Measurements from ENCODE around the gene TACC2.
A peak's percentile ranks its signal among the peaks of the same experiment; 100 is the strongest.

TACC2 gene

GRCh38 chr10:122121059-122121458, 132.1 kb downstream of the TACC2 start:
- no peak for DNase-seq (ENCODE audit: low spot score)

DNA sequence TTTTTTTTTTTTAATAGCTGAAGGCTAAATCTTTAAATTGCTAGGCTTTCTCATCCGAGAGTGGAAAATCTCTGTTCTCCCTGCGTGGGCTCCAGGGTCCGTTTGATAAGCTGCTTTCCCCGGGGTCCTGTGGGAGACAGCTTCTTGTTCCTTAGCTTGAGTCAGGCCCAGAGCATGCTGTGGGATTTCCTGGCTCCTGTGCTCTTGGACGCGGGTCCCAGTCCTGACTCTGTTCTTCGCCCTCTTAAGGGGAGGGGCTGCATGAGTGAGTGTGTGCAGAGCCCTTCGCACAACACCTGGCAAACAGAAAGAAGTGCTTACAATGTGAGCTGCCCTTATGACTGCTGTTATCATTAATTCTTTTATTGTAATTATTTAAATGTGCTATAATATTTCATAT, 133.5 kb downstream of the TACC2 start:
- no peak for DNase-seq (ENCODE audit: low spot score)

DNA sequence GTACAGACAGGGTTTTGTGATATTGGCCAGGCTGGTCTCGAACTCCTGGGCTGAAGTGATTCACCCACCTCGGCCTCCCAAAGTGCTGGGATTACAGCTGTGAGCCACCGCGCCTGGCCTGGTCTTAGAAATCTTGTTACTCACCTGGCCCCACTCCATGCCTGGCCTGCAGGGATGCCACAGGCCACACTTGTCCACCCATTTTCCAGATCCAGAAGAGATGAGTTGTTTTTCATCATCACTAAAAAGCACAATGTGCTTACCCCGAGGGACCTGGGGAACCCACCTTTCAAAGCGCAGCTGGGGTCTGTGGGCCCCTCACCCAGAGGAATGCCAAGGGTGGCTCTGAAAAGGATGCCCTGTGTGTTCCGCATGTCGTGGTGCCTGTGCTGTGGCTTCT, 134.2 kb downstream of the TACC2 start:
- DNase-seq (ENCODE audit: low spot score), result no peak

DNA sequence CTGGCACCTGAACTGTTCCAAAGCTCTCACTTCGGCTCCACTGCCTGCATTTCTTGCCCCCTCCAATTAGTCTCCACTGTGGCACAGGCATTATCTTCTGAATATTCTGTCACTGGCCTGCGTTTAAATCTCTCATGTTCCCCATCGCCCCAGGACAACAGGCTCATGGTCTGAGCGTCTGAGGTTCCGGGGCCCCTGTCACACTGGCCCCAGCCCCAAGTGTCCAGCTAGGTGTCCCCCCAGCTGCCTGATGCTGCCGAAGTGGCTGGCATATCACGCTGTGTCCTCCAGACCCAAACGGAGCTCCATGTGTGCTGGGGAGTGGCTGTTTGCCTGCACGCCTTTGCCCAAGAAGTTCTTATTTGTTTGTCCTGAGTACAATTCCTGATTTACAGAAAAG, 135.4 kb downstream of the TACC2 start:
- no peak for DNase-seq (ENCODE audit: low spot score)

GRCh38 chr10:122124808-122125207, 135.8 kb downstream of the TACC2 start:
- no peak for DNase-seq (ENCODE audit: low spot score)

- DNase-seq (ENCODE audit: low spot score), result peak; percentile 89
Observed at GRCh38 chr10:122126763-122127659, 138.0 kb downstream of the TACC2 start.

DNA sequence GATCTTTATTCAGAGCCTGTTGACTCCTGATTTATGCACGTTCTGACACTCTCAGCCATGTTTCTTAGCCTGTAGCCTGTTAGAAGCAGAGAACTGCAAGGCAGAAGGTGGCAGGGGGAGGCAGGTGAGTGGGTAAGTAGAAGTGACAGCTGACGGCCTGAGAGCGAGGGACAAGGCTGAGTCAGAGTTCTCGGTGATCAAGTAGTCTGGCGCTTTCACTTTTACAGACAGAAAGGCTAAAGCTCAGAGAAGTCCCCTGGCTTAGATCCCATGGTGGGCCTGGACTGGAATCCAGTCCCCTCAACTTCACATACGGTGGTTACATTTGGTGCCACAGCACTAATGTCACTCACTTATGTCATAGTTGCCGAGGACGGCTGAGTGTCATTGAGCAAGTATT, 139.0 kb downstream of the TACC2 start:
- DNase-seq (ENCODE audit: low spot score), result no peak

GRCh38 chr10:122128357-122128756, 139.4 kb downstream of the TACC2 start:
- peak; percentile 66 for DNase-seq (ENCODE audit: low spot score)

GRCh38 chr10:122130474-122131110, 141.6 kb downstream of the TACC2 start:
- DNase-seq (ENCODE audit: low spot score), result no peak

- DNase-seq (ENCODE audit: low spot score), result no peak
Observed at GRCh38 chr10:122132331-122132755, 143.4 kb downstream of the TACC2 start.

- DNase-seq (ENCODE audit: low spot score), result no peak
Observed at GRCh38 chr10:122132882-122133565, 144.1 kb downstream of the TACC2 start.

GRCh38 chr10:122135251-122136025, 146.5 kb downstream of the TACC2 start:
- no peak for DNase-seq (ENCODE audit: low spot score)

GRCh38 chr10:122138831-122139625, 150.1 kb downstream of the TACC2 start:
- no peak for DNase-seq (ENCODE audit: low spot score)

DNA sequence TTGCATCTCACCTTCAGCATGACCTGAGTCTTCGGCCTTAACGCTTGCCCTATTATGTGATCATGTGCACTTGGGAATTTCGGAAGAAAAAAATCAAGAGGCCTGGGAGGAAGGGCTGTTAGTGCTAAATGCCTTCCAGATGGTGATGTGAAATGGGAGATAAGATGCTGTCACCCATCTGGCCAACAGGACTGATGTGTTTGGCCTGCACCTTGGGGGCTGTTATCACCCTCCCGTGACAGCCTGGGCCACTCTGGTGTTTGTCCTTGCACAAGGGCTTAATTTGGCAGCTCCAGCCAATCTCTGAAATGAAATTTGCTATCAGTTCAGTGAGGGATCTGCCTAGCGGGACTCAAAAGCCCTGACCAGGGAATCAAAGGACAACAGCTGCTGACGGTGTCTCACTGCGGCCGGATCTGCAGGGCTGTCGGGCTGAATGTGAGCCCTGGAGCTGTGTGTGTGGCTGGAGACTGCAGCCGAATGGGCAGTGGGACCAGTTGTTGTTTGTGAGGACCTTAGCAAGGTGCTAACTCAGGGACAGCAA, 150.7 kb downstream of the TACC2 start:
- no peak for DNase-seq (ENCODE audit: low spot score)

- no peak for DNase-seq (ENCODE audit: low spot score)
Observed at GRCh38 chr10:122140461-122140902, 151.5 kb downstream of the TACC2 start.

- DNase-seq (ENCODE audit: low spot score), result peak; percentile 79
Observed at GRCh38 chr10:122140941-122141623, 152.1 kb downstream of the TACC2 start.

DNA sequence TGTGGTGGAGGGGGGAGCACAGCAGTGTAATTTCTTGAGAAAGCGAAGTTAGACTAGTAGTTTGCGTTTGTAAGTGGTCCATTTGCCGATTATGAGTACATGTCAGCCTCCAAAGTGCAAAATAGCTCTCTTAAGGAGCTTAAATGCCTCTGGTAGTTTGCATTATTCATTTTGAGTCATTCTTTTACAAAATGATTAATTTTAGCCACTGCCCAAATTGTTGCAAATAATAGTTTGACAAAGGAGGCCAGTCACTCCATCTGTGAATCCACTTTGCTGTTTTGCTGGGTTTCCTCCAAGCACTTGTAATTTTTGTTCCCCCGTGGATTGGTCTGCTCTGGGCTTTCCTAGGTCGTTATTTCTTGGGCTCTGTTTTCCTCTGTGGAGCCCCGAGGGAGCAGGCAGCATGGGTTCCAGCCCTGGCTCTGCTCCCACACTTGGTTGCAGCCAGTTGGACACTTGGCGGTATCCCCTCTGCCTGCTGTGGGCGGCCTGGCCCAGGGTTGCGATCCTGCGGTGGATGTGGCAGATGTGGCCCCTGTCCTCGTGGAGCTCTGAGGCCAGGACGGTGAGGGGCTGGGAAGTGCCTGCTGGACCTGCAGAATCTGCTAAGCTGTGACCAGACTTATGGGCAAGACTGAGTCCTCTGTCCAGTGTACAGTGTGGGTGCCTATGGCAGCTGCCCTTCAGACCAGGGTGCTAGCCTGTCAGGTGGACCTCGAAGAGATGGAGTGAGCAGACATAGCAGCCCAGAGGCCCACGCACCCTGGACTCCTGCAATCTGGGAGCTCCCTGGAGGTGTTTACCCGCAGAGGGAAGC, 153.1 kb downstream of the TACC2 start:
- no peak for DNase-seq (ENCODE audit: low spot score)

DNA sequence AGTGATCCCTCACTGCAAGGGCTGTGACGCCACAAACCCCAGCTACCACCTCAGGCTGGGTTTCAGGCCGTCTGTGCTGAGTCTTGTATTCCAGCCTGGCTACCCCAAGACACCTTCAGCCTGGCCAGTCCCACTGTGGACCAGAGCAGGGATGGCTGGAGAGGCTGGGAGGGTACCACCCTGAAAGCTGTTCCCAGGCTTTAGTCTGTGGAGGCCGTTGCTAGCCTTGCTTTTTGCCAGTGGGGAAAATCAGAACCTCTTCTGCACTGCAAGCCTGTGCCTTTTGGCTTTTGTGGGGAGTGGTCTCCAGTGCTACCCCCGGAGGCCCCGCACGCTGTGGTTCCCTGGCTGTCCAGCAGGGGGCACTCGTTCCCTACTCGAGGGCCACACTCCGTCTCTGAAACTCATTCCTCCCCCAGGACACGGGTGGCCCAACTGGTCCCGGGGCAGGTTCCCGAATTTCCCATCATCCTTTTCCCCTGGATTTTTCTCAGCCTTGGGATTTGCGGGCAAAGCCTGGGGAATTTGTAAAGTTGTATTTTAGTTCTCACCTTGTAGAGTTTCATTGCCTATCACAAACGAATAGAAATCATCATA, 153.8 kb downstream of the TACC2 start:
- peak; percentile 50 for DNase-seq (ENCODE audit: low spot score)
